Right lobe of liver (tissue), 4 donors: Measurements from ENCODE around the gene EMX2.

ENCODE experiments used
- CTCF ChIP-seq, 4 donors: fragments of 200-600 bp in 3 of 4; fragments of 450-650 bp in 1 of 4; IDR thresholded peaks; one replicate each; pipeline versions ENCODE4 v1.5.1 to v1.8.0; 2016 to 2022; ENCODE audit warnings: antibody characterized with exemption in 4 of 4, mild to moderate bottlenecking in 2 of 4
- POLR2A ChIP-seq: fragments of 450-650 bp; IDR thresholded peaks from one replicate; pipeline ENCODE4 v1.6.1; 2017; ENCODE audit warnings: antibody characterized with exemption, mild to moderate bottlenecking
- donor health status: DM: no; HTN: no; CAD: no.
- donor health status: DM: no; HTN: no; CAD: no.
- donor health status: DM: no; HTN: yes; CAD: no.

- TF ChIP-seq CTCF (IDR thresholded peaks at IDR 0.05) (no peak), POLR2A (no peak)
These were observed 27.3 kb downstream of the EMX2 start for GRCh38 chr10:117569610-117570390.
